ENCODE results near the gene TLCD1.
"Not testable (repeated sequence)": the region's sequence is repeated elsewhere in the genome, so short reads cannot be mapped to it uniquely, and the experiment has no call there.

TLCD1 gene

GRCh38 chr17:28747051-28747691, 21.1 kb upstream of the TLCD1 start:
- no peak for DNase-seq (ENCODE audit: low spot score)

- no peak for DNase-seq (ENCODE audit: low spot score)
These were observed 20.6 kb upstream of the TLCD1 start for GRCh38 chr17:28746611-28747050.

- no peak for DNase-seq (ENCODE audit: low spot score)
These were observed 19.9 kb upstream of the TLCD1 start for GRCh38 chr17:28745786-28746411.

- no peak for DNase-seq (ENCODE audit: low spot score)
These were observed 19.1 kb upstream of the TLCD1 start for GRCh38 chr17:28744972-28745785.

- DNase-seq (ENCODE audit: low spot score) = peak; percentile 24
These were observed 18.3 kb upstream of the TLCD1 start for GRCh38 chr17:28744104-28744971.

GRCh38 chr17:28743243-28744103, 17.4 kb upstream of the TLCD1 start, which contains the start of gene TRAF4:
Gene TRAF4, plus strand, starts transcription at chr17:28744011. Its CDS starts 102 bp downstream, at chr17:28744113.
- DNase-seq (ENCODE audit: low spot score) = peak; percentile 81

GRCh38 chr17:28741358-28742349, 15.6 kb upstream of the TLCD1 start:
- no peak for DNase-seq (ENCODE audit: low spot score)

GRCh38 chr17:28740406-28741357, 14.6 kb upstream of the TLCD1 start:
- DNase-seq (ENCODE audit: low spot score) = no peak

GRCh38 chr17:28738680-28739384, 12.8 kb upstream of the TLCD1 start:
- DNase-seq (ENCODE audit: low spot score) = no peak

- DNase-seq (ENCODE audit: low spot score) = no peak
These were observed 12.0 kb upstream of the TLCD1 start for GRCh38 chr17:28737770-28738679.

GRCh38 chr17:28737316-28737715, 11.3 kb upstream of the TLCD1 start:
- DNase-seq (ENCODE audit: low spot score) = no peak

GRCh38 chr17:28735913-28736769, 10.1 kb upstream of the TLCD1 start:
- DNase-seq (ENCODE audit: low spot score) = not testable (repeated sequence)

- DNase-seq (ENCODE audit: low spot score) = peak; percentile 75
These were observed 9.2 kb upstream of the TLCD1 start for GRCh38 chr17:28735242-28735722.

GRCh38 chr17:28734712-28735241, 8.7 kb upstream of the TLCD1 start:
- DNase-seq (ENCODE audit: low spot score) = no peak

- no peak for DNase-seq (ENCODE audit: low spot score)
These were observed 7.3 kb upstream of the TLCD1 start for GRCh38 chr17:28733346-28733745.

All from hematopoietic multipotent progenitor cell treated with erythropoietin and hydrocortisone succinate and interleukin-3 and kit ligand, for 15 days (in vitro differentiated cells).